CD4-positive, alpha-beta T cell treated with Interleukin-10 for 1 hour (primary cell): ENCODE data around the gene METTL4.
A peak's percentile ranks its signal among the peaks of the same experiment; 100 is the strongest.

Experiments used
- DNase-seq: peaks from one replicate; pipeline ENCODE4 v3.0.0-alpha.2; 2020

Gene METTL4

GRCh38 chr18:2571200-2572170 is at the start of gene METTL4, which contains the start of gene NDC80:
METTL4 (minus strand) TSS chr18:2571505; CDS start chr18:2567216, 4,289 bp downstream.
NDC80 (plus strand) TSS chr18:2571557; CDS start chr18:2572986, 1,429 bp downstream.
- peak; percentile 85 for DNase-seq

- DNase-seq, result no peak
Measured at GRCh38 chr18:2618009-2618408, 46.7 kb upstream of the METTL4 start.

GRCh38 chr18:2617401-2617998 is 46.2 kb upstream of the METTL4 start:
- no peak for DNase-seq

GRCh38 chr18:2612996-2613395 is 41.7 kb upstream of the METTL4 start:
- no peak for DNase-seq

- no peak for DNase-seq
Measured at GRCh38 chr18:2610549-2610948, 39.2 kb upstream of the METTL4 start.

GRCh38 chr18:2609604-2610003 is 38.3 kb upstream of the METTL4 start:
- DNase-seq, result no peak

- peak; percentile 32 for DNase-seq
Measured at GRCh38 chr18:2606335-2606734, 35.0 kb upstream of the METTL4 start.

- no peak for DNase-seq
Measured at GRCh38 chr18:2602844-2603243, 31.5 kb upstream of the METTL4 start.

GRCh38 chr18:2597639-2598038 is 26.3 kb upstream of the METTL4 start:
- DNase-seq, result peak; percentile 33

- no peak for DNase-seq
Measured at GRCh38 chr18:2590303-2590702, 19.0 kb upstream of the METTL4 start.

- peak; percentile 35 for DNase-seq
Measured at GRCh38 chr18:2589345-2590068, 18.2 kb upstream of the METTL4 start.

GRCh38 chr18:2588666-2589344 is 17.5 kb upstream of the METTL4 start:
- DNase-seq, result no peak

- DNase-seq, result no peak
Measured at GRCh38 chr18:2587788-2588187, 16.5 kb upstream of the METTL4 start.

- no peak for DNase-seq
Measured at GRCh38 chr18:2573408-2573807, 2.1 kb upstream of the METTL4 start.

GRCh38 chr18:2572892-2573291 is 1.6 kb upstream of the METTL4 start:
- no peak for DNase-seq

GRCh38 chr18:2572171-2572569 is 865 bp upstream of the METTL4 start:
- DNase-seq, result peak; percentile 27

GRCh38 chr18:2570772-2571199 is 519 bp downstream of the METTL4 start:
- peak; percentile 73 for DNase-seq

- DNase-seq, result no peak
Measured at GRCh38 chr18:2569338-2570207, 1.7 kb downstream of the METTL4 start.

- DNase-seq, result no peak
Measured at GRCh38 chr18:2568605-2569004, 2.7 kb downstream of the METTL4 start.

- no peak for DNase-seq
Measured at GRCh38 chr18:2568129-2568528, 3.2 kb downstream of the METTL4 start.

GRCh38 chr18:2564373-2564772 is 6.9 kb downstream of the METTL4 start:
- no peak for DNase-seq

- DNase-seq, result no peak
Measured at GRCh38 chr18:2559249-2559648, 12.1 kb downstream of the METTL4 start.
